ENCODE measurements around the gene GALNT7. TPM values are rescaled to one million over a fixed set of nuclear protein-coding genes. Genes with fewer than 3 reads are reported as not detected.
A peak's percentile ranks its signal among the peaks of the same experiment; 100 is the strongest.

The GALNT7 gene
- total RNA-seq, 1 donor from 2014 or later: 13.5 TPM

DNA sequence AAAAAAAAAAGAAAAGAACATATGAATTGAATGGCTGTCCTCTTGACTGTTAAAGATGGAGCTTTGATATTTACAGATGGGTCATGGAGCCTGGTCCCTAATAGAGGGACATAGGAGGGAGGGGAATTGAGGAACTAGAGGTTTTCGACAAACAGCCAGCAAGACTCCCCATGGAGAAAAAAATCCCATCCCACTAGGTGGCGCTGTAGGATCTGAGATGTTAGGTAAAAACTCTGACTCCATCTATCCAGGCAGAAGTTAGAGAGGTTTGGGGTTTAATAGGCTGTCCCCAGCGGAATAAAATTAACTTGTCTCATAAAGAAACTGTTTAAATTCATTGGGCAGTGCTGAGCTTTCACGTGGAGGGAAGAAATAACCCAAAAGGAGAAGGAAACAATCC lies 119.7 kb downstream of the GALNT7 start:
- FAIRE-seq (no peak), DNase-seq (ENCODE audit: low spot score in 2 of 2) (peak in 1 of 2 donors; percentile 18)

DNA sequence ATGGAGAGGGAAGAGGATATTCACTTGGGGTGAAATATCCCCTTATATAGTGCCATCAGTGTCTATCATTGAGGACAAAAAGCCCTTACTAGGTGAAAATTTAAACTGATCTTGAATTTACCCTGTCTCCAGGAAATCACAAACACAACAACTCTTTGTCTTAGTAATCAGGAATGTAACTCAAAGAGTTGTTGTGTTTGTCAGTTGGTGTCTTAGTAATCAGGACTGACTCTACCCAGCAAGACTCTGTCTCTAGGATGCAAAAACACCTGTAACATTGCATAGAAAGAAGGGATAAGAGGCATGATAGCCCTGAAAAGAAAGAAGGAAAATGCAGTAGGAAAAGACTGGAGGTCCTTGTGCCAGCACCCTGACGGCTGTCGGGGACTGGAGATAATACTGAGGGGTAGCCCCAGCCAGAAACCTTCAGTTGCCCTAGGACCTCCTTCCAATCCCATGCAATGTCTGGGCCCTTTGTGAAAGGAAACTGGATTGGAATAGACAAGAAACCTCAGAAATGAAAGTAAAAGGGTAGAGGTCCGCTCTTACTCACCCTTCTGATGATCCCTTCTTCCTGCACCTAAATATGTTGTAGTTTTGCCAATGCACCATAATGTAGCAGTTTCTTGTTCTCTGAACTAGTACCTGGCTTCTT lies 120.2 kb downstream of the GALNT7 start:
- DNase-seq (ENCODE audit: low spot score in 2 of 2) (no peak), FAIRE-seq (no peak)

DNA sequence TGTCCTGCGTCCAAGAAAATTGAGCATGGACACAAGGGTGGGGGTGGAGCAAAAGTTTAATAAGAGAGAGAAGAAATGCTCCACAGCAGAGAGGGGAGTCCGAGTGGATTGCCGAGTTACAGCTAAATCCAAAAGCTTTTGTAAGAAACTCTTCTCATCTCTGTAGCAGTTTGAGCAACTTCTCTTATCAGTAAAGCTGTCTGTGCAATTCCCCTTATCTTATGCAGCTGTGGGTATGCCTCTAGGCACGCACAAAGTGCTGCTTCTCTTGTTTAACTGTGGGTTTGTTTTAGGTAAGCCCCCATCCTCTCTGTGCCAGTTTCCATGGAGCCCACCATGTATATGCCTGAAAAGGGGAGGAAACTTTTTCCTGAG lies 120.7 kb downstream of the GALNT7 start:
- FAIRE-seq: no peak
- no peak for DNase-seq (ENCODE audit: low spot score in 2 of 2)

DNA sequence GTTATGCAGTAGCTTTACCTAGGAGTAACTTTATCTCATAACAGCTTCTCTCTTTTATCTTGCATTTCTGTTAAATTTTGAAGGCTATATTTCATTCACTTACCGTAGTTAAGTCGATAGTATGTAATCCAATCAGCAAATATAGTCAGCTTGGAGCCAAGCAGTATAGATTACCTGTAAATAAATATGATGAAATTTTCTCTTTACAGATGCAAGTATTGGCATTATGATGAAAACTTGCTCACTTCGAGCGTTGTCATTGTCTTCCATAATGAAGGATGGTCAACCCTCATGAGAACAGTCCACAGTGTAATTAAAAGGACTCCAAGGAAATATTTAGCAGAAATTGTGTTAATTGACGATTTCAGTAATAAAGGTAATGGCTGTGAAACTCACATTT lies 123.3 kb downstream of the GALNT7 start:
- DNase-seq (ENCODE audit: low spot score in 2 of 2) (no peak), FAIRE-seq (no peak)

DNA sequence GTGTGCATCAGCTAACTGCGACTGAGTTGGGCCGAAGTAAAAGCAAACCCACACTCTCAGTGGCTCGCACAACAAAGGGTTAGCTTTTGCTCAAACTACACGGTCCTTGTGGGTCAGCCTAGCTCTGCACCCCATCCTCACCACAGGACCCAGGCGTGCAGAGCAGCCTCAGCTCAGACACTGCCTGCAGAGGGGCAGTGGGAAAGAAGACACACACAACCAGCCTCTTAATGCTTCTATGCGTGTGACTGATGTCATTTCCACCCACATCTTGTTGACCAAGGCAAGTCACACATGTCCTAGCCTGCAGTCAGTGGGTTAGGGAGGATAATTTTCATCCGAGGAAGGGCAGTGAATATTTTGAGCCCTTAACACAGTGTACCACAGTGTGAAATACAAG lies 125.1 kb downstream of the GALNT7 start:
- DNase-seq (ENCODE audit: low spot score in 2 of 2) (no peak), FAIRE-seq (no peak)

DNA sequence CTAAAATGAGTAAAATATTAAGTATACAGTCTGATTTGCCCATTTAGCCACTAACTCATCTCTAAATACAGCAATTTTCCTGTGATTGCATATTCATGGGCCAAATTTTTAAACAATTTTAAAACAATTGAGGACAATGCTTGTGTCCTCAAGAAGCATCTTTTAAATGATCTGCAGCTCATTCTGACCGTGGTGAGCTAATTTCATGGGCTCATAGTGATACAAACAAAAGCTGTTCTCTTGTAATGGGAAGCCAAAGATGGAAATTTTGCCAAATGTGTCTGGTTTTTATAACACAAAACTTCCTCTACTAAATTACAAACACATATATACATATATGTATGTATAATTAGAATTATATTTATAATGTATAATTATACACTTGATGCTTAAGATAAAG lies 125.8 kb downstream of the GALNT7 start:
- DNase-seq (ENCODE audit: low spot score in 2 of 2) (no peak), FAIRE-seq (no peak)

DNA sequence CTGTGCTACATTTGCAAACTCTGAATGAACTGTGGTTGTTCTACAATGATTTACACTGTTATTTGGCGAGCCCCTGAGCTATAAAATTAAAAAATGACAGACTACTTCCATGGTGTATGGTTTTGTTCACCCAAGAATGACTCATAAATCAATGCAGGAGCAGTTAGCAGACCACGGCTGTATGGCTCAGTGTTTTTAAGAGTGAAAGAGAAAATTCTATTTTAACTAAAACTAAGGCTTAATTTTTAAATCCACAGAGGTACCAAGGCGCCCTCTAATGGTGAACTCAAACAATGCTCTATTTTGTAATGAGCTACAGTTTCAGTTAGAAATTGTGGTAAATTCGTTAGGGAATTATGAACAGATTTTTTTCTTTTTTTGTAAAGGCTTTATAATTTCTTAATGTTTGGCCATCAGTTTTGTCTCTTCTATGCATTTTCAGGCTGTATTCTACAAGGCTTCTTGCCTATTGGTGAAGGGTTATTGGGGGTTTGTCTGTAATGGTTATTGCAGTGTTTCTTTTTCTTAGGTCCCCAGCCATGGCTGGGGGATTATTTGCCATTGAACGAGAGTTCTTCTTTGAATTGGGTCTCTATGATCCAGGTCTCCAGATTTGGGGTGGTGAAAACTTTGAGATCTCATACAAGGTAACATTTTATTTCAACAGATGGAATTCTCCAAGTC lies 133.0 kb downstream of the GALNT7 start:
- DNase-seq (ENCODE audit: low spot score in 2 of 2): peak in 1 of 2 donors; percentile 11
- FAIRE-seq: no peak

DNA sequence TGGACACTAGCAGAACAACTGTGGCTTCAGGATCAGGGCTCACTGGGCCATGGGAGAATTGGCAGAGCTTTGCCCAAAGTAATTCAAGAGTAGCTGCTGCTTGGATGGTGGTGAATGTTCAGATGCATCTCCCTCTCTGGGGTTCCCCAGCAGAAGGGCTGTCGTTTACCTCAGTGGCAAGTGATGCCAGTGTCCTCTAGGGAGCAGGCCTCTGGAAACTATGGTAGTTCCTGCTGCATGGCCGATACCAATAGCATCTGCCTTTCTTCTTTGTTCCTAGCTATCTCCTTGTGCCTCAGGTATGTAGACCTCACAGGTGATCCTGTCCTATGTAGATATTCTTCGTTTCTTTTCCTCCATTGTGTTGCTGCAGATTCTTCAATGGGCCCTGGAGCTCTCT lies 139.2 kb downstream of the GALNT7 start:
- DNase-seq (ENCODE audit: low spot score in 2 of 2) (no peak), FAIRE-seq (no peak)

DNA sequence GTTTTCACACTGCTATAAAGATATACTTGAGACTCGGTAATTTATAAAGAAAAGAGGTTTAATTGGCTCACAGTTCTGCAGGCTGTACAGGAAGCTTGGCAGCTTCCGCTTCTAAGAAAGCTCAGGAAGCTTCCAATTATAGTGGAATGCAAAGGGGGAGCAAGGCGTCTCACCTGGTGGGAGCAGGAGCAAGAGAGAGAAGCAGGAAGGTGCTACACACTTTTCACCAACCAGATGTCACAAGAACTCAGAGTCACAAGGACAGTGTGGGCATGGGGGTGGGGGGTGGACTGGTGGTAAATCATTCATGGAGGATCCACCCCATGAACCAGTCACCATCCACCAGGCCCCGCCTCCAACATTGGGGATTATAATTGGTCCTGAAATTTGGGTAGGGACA lies 142.8 kb downstream of the GALNT7 start:
- FAIRE-seq: no peak
- DNase-seq (ENCODE audit: low spot score in 2 of 2): no peak

DNA sequence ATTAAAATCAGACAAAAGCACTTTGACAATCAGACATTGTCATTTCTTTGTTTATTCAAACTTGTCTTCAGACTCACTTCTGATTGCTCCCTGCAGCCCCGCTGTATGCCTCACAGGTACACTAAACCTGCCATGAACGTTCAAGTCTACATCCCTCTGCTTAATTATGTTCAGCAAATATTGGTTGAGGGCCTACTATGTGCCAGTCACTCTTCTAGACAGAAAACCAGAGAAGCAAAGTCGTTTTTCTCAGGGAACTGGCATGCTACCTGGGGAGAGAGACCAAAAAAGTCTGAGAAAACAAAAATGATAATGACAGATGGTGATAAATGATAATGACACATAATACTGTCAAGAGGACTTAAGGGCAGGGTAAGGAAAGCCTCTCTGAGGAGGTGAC lies 146.1 kb downstream of the GALNT7 start:
- FAIRE-seq (no peak), DNase-seq (ENCODE audit: low spot score in 2 of 2) (no peak)

DNA sequence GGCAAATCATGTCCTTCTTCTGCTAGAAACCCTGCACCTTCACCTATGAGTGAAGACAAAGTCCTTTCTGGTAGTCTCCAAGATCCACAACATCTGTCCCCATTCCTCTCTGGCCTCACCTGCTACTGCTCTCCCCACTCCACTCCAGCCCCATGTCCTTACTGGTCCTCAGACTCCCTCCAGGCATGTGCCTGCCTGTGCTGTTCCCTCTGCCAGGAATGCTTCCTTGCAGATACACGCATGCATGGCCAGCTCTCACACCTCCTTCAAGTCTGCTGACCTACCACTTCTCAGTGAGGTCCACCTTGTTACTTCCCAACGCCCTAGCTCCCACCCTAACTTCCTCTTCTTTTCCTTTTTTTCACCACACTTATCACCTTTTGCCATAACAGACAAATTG lies 147.4 kb downstream of the GALNT7 start:
- no peak for FAIRE-seq
- no peak for DNase-seq (ENCODE audit: low spot score in 2 of 2)

DNA sequence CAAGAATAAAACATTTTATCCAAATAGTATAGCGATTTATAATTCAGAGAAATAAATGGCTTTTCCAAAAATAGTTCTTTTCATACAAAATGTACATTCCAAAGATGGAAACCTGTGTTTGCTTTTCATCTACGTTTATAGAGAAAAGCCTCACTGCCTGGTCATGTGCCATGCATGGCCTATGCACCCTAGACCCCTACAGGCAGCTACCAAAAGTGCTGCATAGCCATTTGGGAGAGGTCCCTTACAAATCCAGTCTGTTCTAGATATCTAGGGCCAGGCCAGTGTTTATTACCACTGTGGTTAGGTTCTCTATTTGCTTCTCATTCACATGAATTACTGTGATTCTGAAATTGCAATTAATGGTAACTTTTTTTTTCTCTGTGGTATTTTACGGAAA lies 148.4 kb downstream of the GALNT7 start:
- no peak for FAIRE-seq
- DNase-seq (ENCODE audit: low spot score in 2 of 2): no peak

DNA sequence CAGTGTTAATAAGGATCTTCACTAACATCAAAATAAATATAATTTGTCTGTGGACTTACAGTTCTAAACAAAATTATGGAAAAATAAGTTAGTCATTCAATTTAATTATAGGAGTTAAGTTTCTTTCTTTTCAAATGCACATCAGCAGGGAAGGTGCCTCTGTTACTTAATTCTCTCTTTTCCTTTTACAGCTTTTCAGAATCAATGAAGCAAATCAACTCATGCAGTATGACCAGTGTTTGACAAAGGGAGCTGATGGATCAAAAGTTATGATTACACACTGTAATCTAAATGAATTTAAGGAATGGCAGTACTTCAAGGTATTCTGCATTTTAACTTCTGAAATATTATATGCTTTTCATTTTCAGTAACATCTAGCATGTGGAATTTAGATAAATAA lies 149.6 kb downstream of the GALNT7 start:
- FAIRE-seq: no peak

DNA sequence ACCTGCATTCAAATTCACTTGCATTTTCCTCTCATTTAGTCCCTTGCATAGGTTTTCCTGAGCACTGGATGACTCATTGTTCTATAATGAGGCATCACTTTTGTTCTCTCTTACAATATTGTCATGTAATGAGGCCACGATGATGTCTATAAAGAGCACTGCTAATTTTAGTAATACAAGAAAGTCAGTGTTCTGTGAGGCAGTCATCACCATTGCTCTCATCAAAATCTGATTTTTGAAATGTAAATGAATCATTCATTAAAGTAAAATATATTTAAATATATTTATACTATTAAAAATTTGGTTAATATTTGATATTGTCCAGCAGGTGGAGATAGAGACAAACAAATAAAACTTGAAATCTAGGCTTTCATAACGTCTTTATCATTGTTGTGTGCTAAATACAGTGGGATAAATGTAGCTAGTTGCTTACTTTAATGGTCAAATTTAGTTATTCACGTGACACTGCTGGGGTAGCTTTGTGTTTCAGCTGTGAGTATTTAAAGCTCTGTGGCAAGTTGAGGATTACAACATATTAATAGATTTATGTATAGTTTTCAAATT lies 150.1 kb downstream of the GALNT7 start:
- DNase-seq (ENCODE audit: low spot score in 2 of 2): peak; percentile 9 to 11
- peak; percentile 99 for FAIRE-seq

More for the DNA sequence above, 149.6 kb downstream of the GALNT7 start:
- no peak for DNase-seq (ENCODE audit: low spot score in 2 of 2)

DNA sequence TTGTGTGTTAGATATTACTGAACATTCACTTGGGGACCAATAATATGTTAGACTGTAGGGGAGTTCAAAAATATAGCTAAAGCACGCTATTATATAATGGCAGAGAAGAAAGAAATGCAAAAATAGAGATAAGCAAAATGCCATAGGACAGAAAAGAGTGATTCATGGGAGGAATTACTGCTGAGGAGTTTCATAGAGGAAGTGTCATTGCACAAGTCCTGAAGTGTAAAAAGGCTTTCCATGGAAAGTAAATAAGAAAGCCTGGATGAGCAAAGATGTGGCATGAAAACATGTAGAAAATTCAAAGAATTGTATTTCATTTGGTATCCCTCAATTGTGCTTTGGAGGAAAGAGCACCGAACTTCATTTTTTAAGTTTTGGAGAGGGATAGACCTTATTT lies 151.1 kb downstream of the GALNT7 start:
- DNase-seq (ENCODE audit: low spot score in 2 of 2): no peak
- FAIRE-seq: no peak

DNA sequence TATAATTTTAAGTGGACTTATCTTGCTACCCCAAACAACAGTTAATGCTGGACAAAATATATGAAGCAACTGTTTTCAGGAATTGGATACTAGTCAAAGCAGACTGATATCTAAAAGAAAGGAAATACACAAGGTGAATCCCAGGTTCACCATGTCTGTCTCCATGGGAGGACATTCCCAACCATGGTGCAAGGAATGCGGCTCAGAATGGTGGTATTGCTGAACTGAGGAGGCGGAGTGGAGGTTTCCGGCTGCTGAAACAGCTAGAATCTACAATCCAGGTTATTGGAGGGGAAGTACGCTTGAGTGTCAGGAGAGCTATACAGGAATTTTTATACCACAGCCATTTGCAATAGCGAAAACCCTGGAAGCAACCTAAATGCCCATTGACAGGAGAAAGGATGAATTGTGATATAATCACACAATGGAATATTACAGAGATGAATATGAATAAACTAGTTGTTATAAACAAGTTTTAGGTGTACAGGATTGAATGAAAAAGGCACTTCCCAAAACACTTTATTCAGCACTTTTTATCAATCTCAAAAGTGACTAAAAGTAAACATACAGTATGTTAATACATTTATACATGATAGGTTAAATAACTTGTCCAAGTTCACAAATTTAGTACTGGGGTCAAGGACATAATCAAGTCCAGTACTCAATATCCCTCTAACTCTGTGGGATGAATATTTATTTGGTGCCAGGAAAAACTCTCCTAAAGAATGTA lies 156.6 kb downstream of the GALNT7 start:
- FAIRE-seq (no peak), DNase-seq (ENCODE audit: low spot score in 2 of 2) (no peak)

DNA sequence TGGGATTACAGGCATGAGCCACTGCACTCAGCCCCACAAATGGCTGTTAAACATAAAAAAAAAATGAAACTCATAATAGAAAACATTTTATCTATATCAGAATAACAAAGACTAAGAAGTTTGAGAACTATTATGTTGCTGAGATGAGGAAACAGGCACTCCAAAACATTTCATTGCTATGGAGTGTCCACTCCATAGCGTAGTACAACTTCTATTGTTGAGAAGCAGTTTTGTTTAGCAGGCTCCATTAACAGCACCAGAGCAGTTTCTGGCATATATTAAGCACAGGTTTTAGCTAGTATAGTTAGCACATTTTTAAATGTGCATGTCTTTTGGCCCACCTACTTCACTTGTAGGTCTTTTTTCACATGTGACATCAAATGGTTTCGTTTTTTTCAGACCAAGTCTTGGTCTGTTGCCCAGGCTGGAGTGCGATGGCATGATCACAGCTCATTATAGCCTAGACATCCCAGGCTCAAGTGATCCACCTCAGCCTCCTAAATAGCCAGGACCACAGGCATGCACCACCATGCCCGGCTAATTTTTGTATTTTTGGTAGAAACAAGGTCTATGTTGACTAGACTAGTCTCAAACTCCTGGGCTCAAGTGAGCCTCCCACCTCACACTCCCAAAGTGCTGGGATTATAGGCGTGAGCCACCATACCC lies 159.8 kb downstream of the GALNT7 start:
- no peak for FAIRE-seq
- DNase-seq (ENCODE audit: low spot score in 2 of 2): no peak

DNA sequence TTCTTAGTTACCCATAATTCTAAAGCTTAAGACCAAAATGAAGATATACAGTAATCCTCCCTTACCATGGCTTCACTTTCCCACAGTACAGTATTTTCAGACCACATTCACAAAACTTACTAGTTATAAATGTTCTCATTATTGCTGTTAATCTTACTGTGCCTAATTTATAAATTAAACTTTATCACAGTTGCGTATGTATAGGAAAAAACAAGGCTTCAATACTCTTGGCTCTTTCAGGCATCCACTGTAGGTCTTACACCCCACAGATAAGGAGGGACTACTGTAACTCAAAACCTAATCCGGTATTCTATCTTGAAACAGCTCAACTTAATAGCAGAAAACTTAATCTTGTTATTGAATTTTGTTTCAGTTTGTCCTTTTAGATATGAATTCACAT lies 162.0 kb downstream of the GALNT7 start:
- no peak for DNase-seq (ENCODE audit: low spot score in 2 of 2)

DNA sequence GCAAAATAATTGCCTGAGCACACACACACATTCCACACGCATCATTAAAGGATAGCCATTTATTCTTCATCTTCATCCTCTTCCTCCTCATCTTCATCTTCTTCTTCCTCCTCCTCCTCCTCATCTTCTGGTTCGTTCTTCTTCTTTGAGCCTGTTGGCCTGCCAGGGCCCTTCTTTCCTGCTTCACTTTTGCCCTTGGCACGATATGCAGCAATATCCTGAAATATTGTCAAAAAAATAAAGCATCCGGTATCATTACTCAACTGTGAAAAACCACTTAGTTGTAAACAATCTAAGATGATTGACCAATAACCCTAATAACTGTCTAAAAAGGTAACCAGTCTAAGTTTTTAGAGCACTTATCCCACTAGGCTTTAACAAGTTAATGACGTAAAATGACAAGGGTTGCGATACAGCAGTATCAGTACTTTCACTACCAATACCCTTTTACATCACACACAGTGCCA lies 163.4 kb downstream of the GALNT7 start:
- no peak for FAIRE-seq
- DNase-seq (ENCODE audit: low spot score in 2 of 2): no peak

More for the DNA sequence above, 162.0 kb downstream of the GALNT7 start:
- no peak for FAIRE-seq

DNA sequence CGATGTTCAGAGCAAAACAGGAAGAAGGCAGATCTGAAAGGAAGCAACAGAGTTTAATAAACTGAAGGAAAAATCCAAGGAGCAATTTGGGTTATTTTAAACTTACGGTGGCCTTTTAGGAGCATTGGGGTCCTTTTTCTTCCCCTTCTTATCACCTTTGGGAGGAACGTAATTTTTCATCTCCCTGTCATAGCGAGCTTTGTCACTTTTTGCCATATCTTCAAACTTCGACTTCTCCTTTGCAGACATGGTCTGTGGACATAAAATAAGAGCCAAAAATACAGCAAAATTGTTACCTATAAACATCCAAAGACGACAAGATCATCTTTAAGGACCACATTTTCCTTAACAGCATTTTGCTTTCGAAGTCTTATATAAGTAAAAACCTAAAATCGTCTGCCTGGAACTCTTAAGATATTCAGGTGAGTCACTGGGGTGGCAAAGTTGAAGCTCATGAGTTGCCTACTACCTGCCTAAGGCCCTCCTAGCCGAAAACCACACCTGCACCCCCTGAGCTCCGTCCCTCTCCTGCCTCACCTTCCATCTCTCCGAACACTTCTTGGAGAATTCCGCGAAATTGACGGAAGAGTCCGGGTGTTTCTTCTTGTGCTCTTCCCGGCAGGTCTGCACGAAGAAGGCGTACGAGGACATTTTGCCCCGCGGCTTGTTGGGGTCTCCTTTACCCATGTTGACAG lies 164.5 kb downstream of the GALNT7 start:
- peak in 1 of 2 donors; percentile 7 for DNase-seq (ENCODE audit: low spot score in 2 of 2)

More for the DNA sequence above, 164.5 kb downstream of the GALNT7 start:
- FAIRE-seq: no peak

All from frontal cortex (tissue), 4 donors.